GM12801 (cell line): ENCODE measurements around the gene RAB6B.

Experiments used
- CTCF ChIP-seq: IDR thresholded peaks from one replicate; pipeline ENCODE4 v1.5.1; 2011; ENCODE audit warnings: control low read depth; ENCODE audit not compliant: insufficient read length; ENCODE audit errors: extremely low read depth

RAB6B gene

DNA sequence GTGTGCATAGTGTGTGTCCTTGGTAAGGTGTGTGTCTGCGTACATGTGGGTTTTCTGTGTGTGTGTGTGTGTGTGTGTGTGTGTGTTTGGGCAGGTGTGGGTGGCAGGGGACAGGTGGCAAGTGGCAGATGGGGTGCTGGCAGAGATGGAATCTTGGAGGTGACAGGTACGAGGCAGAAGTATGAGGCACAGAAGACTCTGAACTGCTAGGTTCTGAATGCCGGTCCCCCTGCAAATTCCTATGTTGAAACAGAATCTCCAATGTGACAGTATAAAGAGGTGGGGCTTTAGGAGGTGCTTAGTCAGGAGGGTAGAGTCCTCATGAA is 60.3 kb downstream of the RAB6B start:
- no peak for TF ChIP-seq CTCF

- no peak for TF ChIP-seq CTCF
These were observed 60.9 kb downstream of the RAB6B start for GRCh38 chr3:133834621-133835417.

DNA sequence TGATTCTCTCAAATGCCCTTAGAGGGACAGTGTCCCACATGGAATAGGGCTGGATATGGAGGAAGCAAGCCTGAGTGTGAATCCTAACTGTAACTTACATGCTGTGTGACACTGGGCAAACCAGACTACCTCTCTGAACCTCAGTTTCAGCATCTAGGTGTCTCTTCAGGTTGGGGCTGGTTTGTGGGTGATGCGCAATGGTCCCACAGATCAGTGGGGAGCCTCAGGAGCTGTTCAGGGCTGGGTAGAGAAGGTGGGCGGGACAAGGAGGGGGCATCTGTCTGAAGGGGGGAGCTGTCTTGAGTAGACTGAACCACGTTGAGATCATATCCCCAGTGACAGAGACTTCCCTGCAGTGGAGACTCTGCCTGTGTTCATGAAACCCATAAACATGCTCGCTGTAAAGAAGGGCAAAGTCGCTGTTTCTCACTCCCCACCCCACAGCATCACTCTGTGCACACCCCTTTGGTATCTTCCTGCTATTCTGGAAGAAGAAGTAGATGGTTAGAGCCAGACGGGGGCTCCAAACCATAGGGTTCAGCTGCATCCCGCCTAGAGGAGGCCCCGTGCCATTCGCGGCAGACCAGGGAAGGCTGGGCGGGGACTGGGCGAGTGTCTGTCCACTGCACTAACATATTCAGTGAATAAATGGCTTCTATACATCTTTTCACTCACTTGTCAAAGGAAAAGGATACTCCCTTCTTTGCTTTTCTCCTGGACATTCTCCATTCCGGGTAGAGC is 61.6 kb downstream of the RAB6B start:
- TF ChIP-seq CTCF: no peak

GRCh38 chr3:133833267-133833666 is 62.4 kb downstream of the RAB6B start:
- no peak for TF ChIP-seq CTCF

GRCh38 chr3:133832802-133833144 is 62.9 kb downstream of the RAB6B start:
- TF ChIP-seq CTCF: no peak

- TF ChIP-seq CTCF: no peak
These were observed 63.5 kb downstream of the RAB6B start for GRCh38 chr3:133831966-133832801.

DNA sequence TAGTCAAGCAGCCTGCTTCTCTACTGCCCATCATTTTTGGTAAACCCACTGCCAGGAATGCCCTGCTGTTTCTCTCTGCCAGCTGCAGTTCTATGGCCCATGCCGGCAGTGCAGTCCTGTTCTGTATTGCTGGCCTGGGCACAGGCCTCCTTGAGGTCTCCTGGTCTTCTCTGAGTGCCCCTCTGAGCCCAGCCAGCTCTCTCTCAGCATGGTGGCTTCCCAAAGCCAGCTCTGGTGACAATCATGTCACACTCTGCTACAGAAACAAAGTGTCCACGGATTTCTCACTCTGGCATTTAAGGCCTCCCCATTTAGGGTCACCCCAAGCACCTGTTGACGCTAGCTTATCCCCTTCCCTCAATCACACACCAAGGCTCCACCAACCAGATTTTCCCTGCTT is 65.6 kb downstream of the RAB6B start:
- TF ChIP-seq CTCF: no peak
